ENCODE measurements around the gene HEMK1.

Gene HEMK1

GRCh38 chr3:50545781-50546180 lies 23.5 kb upstream of the HEMK1 start:
- no peak for DNase-seq

GRCh38 chr3:50549226-50549625 lies 20.1 kb upstream of the HEMK1 start:
- DNase-seq = no peak

- peak; percentile 74 for DNase-seq
Measured at GRCh38 chr3:50550079-50550736, 19.1 kb upstream of the HEMK1 start.

DNA sequence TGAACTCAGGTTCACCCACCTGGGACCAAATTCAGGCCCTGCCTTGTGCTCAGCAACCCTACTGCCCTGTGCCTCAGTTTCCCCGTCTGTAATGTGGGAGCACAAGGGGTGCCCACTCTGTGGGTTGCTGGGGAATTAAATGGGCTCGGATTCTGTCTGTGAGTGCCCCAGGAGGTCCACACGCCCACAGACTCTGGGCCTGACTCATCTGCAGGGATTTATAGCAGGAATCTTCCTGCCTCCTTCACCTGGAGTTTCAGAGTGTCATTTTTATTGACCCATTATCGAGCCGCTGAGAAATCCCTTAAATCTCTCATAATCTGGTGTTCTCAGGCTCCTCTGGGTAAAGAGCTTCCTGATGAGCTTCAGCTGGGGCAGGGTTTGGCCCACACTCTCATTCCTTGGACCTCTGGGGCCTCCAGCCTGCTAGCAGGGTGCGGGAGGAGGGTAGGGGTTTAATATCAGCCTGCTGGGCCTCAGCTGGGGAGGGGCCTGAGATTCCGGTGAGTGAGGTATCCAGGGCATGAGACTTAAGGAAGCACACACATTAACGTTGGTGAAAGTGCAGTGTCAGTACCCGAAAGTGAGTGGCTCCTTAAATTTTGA lies 18.2 kb upstream of the HEMK1 start:
- no peak for DNase-seq

DNA sequence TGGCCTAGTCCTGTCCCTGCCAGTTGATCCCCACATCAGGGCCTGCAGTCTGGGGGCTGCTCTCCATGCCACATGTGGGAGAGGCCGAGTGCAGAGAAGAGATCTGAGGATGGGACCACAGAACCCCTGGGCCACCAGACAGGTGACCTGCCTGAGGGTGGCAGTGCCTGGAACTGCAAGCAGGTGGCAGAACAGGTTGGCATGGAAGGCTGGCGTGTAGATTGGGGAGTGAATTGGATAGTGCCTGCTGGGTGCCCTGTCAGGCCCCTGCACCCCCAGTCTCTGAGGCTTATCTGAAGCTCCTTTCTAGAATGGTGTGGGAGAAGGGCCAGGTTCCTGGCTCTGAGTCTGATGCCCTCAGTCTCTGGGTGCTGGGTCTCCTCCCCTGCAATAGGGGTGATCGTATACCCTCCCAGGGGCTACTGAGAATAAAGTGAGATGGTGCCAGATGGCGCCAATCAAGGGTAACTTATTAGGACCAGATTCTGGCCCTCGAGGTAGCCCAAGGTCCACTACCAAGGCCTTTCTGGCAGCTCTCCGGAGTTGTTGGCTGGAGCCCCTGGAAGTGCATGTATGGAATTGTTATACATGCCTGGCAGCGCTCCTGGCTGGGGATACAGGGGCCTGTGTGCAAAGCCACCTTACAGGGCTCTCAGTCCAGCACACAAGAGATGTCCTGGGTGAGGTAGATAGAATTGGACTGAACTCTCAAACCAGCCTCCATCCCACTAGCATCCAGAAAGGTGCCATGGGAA lies 17.5 kb upstream of the HEMK1 start:
- DNase-seq = no peak

- no peak for DNase-seq
Measured at GRCh38 chr3:50552598-50552997, 16.7 kb upstream of the HEMK1 start.

- DNase-seq = no peak
Measured at GRCh38 chr3:50554553-50554952, 14.8 kb upstream of the HEMK1 start.

DNA sequence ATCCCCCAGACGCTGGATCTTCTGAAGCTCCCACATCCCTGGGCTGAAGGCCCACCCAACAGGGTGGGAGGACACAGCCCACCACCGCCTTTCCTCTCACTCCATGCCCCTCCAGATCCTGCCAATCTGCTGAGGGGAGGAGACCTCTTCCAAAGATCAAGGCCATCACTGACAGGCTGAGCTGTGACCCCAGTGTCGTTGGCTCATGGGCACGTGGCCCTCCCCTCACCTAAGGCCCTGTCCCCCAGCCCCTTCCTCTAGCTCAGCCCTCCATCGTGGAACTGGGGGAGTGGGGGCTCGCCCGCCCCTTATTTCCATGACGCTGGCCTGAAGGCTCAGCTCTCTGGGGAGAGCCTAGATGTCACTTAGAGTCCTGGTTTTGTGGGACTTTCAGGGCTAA lies 12.2 kb upstream of the HEMK1 start:
- no peak for DNase-seq

DNA sequence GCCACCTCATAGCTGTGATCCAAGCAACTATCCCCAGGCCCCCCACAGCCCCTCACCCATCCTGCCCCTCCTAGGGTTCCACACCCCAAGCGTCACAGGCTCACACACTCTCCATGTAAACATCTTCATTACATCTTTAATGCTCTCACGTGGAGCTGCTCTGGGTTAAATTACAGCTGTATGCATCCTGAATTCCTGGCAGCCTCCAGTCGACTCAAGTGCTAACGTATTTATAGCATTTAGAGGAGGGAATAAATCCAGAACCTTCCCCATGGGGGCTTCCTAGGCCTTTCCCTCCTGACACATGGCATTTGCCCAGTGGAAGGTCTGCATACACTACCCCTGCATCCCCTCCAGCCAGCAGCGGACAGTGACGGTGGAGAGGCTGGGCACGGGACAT lies 11.4 kb upstream of the HEMK1 start:
- no peak for DNase-seq

GRCh38 chr3:50559702-50560101 lies 9.6 kb upstream of the HEMK1 start:
- no peak for DNase-seq

- no peak for DNase-seq
Measured at GRCh38 chr3:50562861-50563260, 6.5 kb upstream of the HEMK1 start.

DNA sequence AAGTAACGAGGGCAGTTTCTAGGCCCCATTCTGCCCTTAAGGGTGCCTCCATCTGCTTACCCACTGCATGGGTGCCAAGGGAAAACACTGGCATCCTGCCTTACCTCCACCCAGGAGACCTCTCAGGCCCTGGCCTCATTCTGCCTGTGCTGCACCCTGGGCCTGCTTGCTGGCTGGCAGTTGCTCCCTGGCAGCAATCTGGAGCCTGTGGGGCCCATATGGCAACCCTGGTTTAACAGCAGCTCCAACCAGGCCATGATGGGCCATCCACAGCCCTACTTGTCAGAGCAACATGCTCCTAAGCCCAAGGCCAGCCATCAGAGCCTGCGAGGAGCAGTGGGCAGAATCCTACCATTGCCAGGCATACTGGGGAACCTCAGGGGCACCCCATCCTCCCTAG lies 5.5 kb upstream of the HEMK1 start:
- DNase-seq = no peak

GRCh38 chr3:50564321-50564720 lies 5.0 kb upstream of the HEMK1 start:
- DNase-seq = no peak

DNA sequence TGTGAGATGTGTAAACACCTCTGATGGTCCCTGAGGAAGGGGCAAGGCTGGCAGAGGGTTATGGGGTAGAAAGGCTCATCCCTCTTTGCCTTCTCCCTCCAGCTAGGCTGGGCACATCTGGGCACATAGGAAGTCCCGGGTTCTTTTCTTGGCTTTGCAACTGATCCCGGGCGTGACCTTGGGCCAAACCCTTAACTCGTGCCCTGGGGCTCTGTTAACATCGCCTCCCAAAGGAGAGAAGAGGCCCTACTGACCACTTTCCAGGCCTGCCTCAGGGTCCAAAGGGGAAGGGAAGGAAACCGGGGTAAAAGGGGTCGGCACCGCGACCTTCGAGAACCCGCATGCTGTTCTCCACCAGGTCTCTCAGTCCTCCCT lies 2.3 kb upstream of the HEMK1 start:
- DNase-seq = no peak

DNA sequence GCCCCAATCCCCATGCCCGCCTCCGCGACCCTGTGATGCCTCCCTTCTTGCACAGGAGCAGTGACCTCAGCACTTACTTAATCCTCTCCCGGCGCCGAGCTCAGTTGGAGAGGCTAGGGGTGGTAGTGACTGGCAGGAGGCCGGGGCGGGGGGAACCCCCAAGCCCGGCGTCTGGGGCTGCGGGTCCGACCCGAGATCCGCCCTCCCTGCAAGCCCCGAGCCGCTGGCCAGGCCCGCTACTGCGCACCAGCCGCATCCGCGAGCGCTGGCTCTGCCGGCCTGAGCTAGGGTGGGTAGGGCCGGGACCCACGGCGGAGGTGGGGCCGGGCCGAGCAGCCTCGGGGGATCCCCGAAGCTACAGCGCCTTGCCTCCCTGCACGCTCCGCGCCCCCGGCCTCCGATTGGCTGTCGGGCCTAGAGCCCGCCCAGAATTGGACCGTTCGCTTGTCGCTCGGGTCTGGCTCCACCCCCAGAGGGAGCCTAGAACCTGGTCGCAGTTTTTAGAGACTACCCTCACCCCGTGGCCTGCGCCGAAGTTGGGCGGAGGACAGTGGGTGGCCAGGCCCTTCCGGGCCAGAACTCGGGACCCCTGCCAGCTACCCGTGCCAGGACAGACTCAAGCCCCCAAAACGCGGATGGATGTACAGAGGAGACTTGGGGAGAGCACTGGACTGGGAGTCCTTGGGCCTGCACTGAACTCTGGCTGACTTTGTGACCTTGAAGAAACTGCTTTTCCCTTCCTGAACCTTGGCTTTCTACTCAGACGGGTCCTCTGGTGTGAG lies 1.7 kb upstream of the HEMK1 start, which contains the start of gene C3orf18:
Gene C3orf18, minus strand, starts transcription at position 362 of the 782 bp plus-strand sequence. CDS start 2,048 bp downstream, outside the sequence.
- peak; percentile 93 for DNase-seq

DNA sequence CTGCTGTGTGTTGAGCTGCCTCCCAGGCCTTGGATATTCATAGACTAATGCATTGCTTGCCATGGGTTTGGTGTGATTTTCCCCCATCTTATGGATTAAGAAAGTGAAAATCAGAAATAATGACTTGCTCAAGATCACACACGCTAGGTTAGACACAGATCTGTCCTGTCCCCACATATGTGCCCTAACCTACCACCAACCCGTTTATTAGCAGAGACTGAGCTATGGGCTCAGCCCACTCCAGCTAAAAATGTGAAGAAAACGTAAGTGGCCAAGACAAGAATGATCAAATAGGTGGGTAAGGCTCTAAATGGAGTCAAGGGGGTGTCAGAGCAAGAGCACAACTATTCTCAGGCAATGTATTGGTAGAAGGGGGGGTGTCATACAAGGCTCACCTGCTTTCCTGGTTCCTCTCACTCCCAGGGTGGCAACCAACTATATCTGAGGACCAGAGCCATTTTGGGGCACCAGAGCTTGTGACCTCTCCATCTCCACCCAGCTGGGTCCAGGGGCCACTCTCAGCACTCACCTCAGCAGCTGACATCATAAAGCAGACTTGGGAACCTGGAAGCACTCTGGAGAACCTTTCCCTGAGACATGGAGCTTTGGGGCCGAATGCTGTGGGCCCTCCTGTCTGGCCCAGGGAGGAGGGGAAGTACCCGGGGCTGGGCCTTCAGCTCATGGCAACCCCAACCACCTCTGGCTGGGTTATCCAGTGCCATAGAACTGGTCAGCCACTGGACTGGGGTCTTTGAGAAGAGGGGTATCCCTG lies 1.4 kb downstream of the HEMK1 start:
- no peak for DNase-seq

DNA sequence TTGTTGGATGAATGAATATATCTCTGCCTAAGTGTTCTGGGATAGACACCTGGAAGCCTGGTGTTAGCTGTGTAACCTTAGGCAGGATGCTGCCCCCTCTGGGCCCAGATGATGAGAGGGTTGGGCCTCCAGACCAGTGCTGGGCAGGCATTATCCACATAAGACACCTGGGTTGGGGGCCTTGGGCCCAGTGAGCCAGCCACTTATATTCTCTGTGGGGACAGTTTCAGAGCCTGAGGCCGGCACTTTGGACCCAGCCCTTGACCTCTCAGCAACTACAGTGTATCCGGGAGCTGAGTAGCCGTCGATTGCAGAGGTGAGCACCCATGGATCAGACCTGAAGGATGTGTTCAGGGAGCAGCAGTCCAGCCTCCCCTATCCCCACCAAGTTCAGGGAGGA lies 2.2 kb downstream of the HEMK1 start:
- DNase-seq = no peak

DNA sequence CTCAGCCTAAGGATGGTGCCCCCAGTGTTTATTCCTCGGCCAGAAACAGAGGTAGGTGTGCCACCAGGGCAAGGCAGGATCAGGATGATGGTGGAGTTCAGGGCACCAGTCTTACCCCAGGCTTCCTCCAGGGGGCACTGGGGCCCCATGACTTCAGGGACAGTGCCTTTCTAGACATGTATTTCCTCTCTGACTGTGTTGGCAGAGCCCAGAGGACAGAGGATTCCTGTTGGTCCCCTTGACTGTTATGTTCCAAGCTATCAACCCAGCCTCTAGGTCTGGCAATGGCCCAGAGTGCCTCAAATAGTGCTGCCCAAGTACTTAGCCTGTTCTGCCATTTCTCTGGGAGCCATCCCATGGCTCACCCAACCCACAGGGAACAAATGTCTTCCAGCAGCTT lies 2.8 kb downstream of the HEMK1 start:
- peak; percentile 86 for DNase-seq

GRCh38 chr3:50572801-50573371 lies 3.6 kb downstream of the HEMK1 start:
- peak; percentile 50 for DNase-seq

- DNase-seq = peak; percentile 62
Measured at GRCh38 chr3:50573566-50574443, 4.5 kb downstream of the HEMK1 start.

DNA sequence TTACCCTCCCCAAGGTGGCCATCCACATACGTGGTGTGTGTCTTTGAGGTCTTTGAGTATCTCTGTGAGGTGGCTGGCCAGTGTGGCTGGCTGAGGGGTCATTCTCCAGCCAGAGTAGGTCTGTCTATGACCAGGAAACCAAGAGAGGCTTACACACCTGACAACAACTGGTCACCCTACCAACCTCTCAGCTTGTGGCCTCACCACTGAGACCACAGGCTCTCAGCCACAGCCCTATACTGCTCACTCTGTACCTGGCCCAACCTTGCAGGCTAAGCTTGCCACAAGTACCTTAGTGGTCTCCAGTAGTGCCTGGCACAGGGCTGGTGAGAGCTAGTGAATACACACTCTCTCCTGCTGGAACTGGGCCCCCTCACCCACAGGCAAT lies 5.1 kb downstream of the HEMK1 start:
- DNase-seq = no peak
